Activated T-cell treated with anti-CD3 and anti-CD28 coated beads for 1 hour (primary cell): ENCODE results near the gene CABLES1.
"Not testable (repeated sequence)": the region's sequence is repeated elsewhere in the genome, so short reads cannot be mapped to it uniquely, and the experiment has no call there.

Experiments used
- DNase-seq: peaks from one replicate; pipeline ENCODE4 v3.0.0-alpha.2; 2020; ENCODE audit warnings: low read depth

Gene CABLES1

DNA sequence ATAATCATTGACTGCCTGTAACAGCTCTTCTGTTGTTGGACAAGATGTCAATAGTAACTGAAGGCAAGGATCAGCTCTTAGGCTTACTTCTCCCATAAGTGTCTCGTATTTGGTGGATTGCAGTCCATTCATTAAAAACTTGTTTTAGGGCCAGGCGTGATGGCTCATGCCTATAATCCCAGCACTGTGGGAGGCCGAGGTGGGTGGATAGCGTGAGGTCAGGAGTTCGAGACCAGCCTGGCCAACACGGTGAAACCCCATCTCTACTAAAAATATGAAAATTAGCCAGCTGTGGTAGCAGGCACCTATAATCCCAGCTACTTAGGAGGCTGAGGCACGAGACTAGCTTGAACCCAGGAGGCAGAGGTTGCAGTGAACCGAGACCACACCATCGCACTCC is 26.1 kb upstream of the CABLES1 start:
- DNase-seq: not testable (repeated sequence)

DNA sequence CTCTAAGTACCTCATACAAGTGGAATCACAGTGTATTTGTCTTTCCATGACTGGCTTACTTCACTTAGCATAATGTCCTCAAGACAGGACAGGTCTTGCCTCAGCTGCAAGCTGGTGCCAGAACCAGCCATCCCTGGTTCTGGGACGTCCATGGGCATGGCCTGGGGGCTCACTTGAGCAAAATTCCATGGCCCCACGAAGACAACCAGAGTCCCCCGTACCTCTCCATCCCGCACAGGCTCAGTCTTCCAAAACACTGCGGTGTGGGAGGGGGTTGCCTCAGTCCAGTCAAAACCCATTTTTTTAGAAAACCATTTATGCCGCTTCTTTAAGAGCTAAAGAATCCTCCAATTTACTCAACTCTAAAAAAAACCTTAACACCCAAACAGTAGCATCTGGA is 21.7 kb upstream of the CABLES1 start:
- DNase-seq: no peak

DNA sequence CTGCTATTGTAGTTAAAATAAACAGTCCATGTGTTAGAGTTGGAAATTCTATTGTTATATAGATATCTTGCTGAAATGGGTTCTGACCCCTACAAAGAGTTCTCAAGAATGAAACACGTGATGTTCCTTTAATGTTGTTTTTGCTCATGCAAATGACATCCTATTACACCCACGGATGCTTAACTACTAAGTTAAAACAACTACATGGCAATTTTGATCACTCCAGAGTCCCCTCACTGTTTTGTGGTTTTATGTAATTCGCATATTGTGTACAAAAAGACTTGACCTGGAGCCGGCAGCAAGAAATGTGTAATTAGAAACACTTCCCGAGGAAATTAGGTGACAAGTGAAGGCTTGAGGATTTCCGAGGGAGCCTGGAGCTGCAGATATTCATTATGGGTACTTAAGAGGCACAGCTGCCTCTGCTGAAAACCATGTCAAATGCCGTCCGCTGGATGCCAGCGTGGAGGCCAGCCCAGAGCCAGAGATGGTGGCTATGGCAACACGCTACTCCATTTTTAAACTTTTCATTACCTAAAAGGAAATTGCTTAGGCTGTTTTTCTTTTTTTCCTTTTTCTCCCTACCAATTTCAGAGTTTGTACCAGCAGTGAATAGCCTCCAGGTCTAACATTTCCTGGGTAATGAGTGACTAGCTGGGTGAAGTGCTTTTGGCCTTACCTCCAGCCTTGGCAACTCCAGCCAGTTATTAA is 21.0 kb upstream of the CABLES1 start:
- no peak for DNase-seq

DNA sequence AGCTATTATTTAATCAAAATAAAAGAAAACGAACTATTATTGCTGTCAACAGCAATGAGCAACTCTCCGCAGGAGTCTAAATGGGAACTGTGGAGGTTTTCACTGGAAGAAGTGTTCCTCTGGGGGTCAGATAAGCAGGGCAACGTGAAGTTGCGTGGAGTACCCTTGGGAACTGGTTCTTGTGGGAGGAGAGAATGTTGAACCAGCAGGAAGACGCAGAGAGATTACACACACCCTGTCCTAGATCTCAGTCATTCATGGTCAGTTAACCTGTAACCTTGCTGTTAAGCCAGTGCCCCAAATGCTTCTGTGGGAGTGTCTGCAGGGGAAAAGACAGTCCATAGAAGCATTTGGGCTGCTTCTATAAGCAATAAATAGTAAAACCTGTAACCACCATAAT is 20.4 kb upstream of the CABLES1 start:
- no peak for DNase-seq

DNA sequence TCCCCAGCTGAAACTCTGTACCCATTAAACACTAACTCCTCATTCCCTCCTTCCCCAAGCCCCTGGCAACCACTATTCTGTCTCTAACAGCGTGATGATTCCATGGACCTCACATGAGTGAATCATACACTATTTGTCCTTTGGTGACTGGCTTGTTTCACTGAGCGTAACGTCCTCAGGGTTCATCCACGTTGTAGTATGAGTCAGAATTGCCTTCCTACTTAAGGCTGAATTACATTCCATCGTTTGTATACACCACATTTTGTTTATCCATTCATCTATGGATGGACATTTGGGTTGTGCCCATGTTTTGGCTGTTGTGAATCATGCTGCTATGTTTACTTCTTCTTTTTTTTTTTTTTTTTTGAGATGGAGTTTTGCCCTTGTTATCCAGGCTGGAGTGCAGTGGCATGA is 19.6 kb upstream of the CABLES1 start:
- DNase-seq: no peak

DNA sequence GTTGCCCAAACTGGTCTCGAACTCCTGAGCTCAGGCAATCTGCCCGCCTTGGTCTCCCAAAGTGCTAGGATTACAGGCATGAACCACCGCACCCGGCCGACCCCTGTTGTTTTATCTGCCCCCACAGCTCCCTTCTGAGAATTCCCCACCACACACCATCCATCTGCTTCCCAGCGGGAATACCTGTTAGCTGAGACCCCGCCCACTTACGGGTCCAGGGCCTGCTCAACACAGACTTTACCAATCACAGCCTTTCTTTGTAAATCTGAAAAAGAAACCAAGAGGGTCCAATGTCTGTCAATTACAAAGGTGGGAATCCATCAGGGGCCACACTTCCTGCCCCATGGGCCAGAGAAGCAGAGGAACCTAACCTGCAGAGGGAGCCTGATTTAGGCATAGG is 14.2 kb upstream of the CABLES1 start:
- DNase-seq: no peak

DNA sequence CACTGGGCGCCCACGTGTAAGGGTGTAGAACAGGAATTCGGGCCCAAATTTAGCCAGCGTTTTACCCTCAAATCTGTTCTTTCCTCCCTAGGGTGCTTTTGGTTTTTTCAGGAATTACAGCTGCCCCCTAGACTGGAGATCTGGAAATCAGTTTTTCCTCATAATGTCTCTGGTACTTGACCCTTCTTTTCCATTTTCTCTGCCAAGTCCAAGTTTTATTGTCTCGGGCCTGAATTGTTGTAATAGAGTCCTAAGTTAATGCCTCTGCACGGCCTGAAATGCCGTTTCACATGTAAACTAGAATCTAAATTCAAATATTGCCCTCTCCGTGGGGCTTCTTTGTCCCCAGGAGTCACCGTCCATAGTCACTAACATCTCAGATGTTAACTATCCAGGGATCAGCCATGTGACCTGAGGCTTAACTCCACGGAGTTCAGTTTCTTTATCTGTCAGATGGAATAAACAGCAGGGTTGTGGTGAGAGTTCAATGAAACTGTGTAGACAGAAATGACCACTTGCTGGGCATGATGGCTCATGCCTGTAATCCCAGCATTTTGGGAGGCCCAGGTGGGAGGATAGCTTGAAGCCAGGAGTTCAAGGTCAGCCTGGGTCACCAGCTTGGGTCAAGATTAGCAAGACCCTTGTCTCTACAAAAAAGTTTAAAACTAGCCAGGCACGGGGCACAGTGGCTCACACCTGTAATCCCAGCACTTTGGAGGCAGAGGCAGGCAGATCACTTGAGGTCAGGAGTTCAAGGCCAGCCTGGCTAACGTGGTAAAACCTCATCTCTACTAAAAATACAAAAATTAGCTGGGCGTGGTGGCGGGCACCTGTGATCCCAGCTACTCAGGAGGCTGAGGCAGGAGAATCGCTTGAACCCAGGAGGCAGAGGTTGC is 12.7 kb upstream of the CABLES1 start:
- DNase-seq: no peak

DNA sequence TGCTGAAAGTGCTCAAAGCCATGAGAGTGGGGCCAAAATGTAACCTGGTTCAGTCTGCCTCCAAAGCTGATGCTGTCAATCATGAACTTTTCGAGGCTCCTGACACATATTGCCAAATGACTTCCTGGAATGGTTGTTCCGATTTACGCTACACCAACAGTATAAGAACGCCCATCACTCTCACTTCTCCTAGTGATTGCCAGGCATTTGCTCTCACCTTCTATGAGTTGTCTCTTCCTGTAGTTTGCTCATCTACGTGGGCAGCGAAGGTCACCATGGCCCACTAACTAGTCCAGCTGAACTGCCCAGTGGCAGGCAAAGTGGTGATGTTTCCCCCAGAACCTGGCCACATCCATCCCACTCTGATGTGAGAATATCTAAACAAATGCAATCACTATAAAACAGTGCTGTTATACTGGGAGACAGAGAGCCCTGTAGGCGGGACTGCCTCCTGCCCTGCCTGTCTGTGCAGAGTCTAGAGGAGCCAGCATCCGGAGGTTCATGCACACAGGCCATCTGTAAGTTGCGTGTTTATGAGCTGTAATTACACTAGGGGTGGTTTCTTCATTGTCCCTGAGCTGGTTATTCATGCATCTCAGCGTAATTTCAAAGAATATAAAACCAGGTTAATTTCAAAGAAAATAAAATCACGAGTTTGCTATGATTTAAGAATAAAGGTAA is 8.8 kb upstream of the CABLES1 start:
- no peak for DNase-seq

DNA sequence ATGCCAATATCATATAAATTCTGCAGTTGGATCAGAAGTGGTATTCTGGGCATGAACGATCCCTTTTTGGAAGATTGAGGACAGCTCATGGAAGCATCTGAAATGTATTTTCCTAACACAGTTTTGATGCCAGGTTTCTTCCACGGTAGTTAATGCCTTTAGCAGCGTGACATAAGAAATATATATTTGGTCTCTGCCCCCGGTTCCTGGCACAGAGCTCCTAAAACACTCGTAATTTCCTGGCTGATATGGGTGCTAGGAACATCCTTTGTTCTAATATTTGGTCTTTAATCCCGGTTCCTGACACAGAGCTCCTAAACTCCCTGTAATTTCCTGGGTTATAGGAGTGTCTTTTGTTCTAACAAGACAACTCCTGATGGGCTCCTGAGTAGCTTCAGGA is 8.2 kb upstream of the CABLES1 start:
- no peak for DNase-seq

DNA sequence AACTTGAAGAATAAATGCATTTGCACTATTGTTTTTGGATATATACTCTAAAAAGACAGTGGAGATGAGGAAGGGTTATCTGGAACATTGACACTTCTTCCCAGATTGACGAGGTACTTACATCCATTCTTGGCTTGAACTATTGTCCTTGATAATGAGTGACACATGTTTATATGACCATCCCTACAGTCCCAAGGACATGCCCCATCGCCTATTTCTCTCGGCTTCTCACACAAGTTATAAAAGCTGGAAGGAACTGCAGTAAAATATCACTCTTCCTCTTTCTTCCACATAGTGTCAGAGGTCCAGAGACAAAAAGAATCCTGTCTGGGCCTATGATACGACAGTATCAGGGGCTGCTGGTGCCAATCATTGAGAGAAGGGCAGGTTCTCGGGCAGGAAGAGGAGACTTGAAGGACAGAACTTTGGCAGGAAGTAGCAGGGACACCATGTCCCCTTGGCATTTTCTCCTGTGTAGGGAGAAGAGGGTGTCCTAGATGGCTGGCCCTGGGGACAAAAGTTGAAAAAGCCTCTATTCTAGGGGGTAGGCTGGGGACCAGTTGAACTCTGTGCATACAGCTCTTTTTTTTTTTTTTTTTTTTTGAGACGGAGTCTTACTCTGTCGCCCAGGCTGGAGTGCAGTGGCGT is 5.8 kb upstream of the CABLES1 start:
- DNase-seq: no peak

DNA sequence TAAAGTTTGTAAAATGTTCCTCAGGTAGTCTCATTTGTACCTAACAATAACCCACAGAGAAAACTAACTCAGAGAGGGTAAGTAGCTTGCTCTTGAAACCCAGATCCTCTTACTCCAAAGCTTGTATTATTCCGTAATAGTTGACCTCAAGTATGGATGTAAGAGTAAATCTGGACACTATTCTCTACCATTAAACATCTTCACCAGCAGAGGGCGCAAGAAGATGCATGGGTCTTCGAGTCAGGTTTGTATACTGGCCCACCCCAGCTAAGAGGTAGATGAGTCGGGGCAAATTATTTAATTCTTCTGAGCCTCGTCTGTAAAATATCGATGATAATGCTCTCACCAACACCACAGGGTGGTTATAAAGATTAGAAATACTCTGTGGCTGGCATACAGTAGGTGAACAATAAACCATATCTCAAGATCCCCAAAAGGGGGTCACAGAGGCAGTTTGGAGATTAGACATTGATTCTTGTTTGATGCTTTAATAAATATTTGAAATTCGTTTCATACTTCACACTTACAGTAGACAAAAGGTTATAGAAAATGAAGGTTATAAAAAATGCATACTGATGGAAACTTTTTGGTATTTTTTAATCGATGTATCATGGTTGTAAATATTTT is 3.5 kb upstream of the CABLES1 start:
- peak; percentile 56 for DNase-seq

DNA sequence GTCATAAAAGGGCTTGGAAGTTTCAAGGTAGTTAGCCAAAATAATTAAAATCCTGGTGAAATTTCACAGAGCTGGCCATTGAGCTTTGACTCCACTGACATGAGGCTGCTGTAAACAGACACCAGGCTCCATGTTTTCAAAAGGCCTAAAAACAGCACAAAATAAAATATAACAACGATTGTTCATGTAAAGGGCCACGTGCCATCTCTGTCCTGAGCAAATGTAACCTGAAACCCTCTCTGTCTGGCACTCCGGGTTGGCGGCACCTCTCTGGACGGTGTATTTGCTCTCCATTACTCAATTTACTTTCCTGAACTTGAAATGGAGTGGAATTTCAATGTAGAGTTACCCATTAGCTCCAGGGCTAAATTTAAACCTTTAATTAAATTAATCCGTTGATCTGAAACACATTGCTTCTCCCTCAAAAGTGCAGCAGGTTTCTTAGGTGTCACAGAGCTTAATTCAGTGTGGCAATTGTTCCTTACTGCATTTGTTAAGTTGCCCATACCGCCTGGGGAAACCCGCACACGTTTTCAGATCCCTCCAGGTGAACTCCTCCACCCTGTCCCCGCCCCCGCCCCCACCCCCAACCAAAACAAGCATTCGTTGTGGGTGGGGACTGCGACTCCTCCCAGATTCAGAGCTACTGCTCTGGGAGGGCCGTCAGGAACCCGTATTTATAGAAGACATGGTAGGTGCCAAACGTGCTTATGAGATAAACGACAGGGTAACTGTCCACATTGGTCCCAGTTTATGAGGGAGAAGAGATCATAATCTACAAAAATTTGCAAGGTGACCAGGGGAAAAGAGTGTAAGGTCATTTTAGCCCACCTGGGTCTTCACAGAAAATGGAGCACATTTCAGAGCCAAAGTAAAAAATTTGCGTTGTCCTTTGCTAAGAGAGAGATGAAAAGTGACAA is 1.2 kb upstream of the CABLES1 start:
- DNase-seq: no peak

DNA sequence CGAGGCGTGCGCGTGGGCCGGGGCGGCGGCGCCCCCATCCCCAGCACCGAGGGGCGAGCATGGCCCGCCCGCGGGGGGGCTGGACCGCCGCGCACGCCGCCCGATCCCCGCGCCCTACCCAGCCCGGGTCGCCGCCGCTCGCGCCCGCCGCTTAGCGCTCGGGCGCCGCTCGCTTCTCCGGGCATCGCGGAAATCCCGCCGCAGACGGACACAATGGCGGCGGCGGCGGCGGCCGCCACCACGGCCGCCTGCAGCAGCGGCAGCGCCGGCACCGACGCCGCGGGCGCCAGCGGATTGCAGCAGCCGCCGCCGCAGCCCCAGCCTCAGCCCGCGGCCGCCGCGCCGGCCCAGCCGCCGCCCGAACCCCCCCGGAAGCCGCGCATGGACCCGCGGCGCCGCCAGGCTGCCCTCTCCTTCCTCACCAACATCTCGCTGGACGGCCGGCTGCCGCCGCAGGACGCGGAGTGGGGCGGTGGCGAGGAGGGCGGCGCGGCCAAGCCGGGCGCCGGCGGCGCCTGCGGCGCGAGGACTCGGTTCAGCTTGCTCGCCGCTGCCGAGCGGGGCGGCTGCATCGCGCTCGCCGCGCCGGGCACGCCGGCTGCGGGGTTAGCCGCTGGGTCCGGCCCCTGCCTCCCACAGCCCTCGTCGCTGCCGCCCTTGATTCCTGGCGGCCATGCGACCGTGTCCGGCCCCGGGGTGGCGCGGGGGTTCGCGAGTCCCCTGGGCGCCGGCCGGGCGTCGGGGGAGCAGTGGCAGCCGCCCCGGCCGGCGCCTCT is 453 bp downstream of the CABLES1 start:
- no peak for DNase-seq

DNA sequence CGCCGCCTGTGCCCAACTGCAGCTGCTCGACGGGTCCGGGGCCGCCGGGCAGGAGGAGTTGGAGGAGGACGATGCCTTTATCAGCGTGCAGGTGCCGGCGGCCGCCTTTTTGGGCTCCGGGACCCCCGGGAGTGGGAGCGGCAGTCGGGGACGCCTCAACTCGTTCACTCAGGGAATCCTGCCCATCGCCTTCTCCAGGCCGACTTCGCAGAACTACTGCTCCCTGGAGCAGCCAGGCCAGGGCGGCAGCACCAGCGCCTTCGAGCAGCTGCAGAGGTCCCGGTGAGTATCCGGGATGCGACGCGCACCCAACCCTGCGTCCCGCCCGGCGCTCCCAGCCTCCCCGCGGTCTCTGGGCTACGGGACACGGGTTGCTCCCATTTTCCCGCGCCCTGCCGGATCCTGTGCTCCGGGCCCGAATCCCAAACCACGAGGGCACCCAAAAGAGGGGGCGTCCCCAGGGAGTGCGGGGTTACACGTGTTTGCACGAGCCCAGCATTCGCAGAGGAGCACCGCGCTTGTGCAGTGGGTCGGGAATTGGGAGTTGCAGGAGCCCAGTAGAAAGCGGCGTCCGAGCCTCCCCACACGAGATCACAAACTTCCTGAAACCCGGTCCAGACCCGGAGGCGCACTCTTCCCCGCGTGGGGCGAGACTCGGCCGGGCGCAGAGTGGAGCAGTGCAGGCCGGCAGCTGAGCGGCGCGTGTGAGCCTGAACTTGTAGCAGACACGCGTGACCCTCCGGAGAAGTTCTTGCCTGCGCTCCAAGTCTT is 1.2 kb downstream of the CABLES1 start:
- no peak for DNase-seq

DNA sequence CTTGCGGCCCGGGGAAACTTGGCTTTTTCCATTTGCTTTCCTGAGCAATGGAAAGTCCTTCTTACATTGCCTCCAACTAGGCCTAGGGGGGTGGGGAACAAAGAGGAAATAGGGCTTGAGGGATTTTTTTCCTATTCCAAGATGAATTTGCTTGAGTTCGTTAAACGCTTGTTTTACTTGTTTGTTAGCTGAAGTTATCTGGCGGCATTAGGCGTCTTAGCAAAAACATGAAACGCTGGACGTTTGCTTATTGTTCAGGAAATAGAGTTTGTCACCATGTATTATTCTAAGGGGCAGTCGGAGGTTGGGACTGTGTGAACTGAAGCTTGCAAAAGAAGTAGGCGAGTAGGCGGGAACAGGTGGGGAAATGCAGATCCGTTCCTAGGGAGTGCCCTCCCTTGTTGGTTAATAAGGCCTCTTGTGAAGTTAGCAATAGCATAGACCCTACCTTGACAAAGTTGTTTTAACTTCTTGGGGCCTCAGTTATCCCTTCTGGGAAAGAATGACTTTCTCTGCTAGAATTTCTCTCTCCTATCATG is 1.9 kb downstream of the CABLES1 start:
- no peak for DNase-seq

DNA sequence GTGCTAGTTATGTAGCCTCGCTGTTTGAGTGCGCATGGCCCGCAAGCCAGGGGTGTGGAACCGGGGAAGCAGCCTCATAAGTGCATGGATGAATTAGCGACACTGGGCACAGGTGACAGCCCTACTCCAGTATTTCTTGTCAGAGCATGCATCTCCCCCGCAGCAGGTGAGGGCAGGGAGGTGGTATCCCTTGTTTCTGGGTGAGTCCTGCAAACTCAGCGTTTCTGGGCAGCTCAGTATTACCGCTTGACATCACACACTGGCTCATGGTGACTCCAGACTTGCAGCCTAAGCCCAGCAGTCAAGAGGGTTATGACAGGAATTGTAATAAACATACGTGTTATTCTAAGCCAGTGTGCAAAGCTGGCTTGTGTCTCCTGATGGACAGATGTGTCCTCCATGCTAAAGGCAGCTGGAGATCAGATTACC is 2.5 kb downstream of the CABLES1 start:
- no peak for DNase-seq

DNA sequence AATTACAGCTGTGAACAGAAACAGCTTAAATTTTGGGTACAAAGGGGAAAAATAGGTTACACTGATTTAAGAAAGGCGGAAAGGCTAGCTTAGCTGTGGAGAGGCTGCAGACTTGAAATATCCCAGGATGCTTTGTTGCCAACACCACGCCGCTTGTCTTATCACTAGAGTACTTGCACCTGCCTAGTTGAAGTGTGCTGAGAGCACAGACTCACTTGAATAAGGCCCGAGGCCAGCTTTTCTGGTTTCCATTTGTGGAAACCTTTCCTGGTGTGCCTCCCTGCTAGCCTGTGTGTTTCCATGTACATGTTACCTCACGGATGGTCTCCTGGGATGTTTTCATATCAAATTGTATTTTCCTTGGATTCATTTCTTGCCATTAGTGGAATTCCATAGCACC is 3.2 kb downstream of the CABLES1 start:
- DNase-seq: no peak

DNA sequence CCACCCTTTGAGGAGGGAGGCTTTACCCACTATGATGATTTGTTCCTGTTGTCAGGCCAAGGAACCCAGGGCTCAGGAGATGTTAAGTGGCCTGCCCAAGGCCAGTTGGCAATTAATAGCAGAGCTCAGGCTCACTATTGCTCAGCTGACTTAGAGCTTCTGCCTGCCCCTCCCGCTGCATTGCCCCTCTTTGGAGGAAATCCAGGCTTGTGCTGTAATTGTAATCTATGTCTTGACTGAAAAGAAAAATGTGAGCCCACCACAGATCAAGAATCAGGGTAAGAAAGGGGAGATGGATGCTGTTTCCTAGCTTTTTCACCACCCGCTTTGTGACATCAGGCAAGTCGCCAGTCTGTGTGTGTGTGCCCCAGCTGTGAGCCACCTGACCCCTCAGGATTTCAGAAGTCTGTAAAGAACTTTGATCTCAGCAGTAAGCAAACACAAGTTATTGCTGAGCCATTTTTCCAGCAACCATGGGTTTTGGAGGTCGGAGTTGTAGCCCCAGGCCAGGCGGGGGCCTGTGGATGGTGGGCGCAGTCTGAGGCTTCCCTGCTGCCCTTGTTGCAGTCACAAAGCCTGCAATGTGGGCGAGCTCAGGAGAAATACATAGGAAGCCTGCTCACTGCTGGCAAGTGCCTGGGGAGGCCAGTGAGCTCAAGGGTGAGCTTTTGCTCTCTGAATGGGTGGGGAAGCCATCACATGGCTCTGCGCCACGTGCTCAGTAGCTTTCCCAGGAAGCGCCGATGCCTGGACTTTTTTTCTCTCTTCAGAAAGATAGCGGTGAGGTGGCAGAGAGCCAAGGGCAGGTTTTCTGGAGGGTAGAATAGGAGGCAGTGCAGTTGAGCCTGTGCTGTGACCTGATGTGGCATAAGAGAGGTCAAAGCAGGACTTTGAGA is 6.1 kb downstream of the CABLES1 start:
- no peak for DNase-seq
